WTC11 (cell line): ENCODE results near the gene BLZF1.

ENCODE experiments used
- JUN ChIP-seq: sonication (generic); formaldehyde crosslinking; IDR thresholded peaks from 2 replicates; pipeline ENCODE4 v1.8.0; 2023; ENCODE audit warnings: mild to moderate bottlenecking, missing genetic modification reagents
- NR2C2 ChIP-seq: sonication (generic); formaldehyde crosslinking; IDR thresholded peaks from 2 replicates; pipeline ENCODE4 v1.8.0; 2022; ENCODE audit warnings: mild to moderate bottlenecking, missing genetic modification reagents
- TF ChIP-seq, protein P1 (sequence below): sonication (generic); formaldehyde crosslinking; IDR thresholded peaks from 2 replicates; pipeline ENCODE4 v1.8.1; 2022; ENCODE audit warnings: low read depth, missing genetic modification reagents, borderline replicate concordance
- TF ChIP-seq, protein P2 (sequence below): sonication (generic); formaldehyde crosslinking; IDR thresholded peaks from 2 replicates; pipeline ENCODE4 v1.8.1; 2023; ENCODE audit warnings: mild to moderate bottlenecking, missing genetic modification reagents
- TF ChIP-seq, protein P3 (sequence below): fragments of 200-600 bp; IDR thresholded peaks from 2 replicates; pipeline ENCODE4 v1.8.0; 2022; ENCODE audit warnings: antibody characterized with exemption

DNA sequence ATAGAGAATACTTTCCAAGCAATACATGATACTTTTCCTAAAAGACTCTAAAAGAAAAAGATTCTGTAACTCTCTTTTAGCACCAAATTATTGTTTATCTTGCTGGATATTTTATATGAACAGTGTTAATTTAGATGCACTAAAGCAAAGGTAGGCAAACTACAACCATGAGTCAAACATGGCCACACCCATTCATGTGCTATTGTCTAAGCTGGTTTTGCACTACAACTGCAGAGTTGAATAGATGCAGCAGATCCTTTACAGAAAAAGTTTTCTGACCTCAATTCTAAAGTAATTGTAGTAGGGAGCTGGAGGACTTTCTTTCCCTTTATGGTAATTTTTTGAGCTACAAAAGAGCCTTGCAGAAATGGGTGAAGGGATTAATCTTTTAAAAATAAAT, 19.4 kb downstream of the BLZF1 start:
- TF ChIP-seq NR2C2 (no peak), JUN (CRISPR knock-in tag) (no peak)
- TF ChIP-seq, protein P1, sequence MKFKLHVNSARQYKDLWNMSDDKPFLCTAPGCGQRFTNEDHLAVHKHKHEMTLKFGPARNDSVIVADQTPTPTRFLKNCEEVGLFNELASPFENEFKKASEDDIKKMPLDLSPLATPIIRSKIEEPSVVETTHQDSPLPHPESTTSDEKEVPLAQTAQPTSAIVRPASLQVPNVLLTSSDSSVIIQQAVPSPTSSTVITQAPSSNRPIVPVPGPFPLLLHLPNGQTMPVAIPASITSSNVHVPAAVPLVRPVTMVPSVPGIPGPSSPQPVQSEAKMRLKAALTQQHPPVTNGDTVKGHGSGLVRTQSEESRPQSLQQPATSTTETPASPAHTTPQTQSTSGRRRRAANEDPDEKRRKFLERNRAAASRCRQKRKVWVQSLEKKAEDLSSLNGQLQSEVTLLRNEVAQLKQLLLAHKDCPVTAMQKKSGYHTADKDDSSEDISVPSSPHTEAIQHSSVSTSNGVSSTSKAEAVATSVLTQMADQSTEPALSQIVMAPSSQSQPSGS (CRISPR knock-in tag), result no peak
- TF ChIP-seq, protein P2, sequence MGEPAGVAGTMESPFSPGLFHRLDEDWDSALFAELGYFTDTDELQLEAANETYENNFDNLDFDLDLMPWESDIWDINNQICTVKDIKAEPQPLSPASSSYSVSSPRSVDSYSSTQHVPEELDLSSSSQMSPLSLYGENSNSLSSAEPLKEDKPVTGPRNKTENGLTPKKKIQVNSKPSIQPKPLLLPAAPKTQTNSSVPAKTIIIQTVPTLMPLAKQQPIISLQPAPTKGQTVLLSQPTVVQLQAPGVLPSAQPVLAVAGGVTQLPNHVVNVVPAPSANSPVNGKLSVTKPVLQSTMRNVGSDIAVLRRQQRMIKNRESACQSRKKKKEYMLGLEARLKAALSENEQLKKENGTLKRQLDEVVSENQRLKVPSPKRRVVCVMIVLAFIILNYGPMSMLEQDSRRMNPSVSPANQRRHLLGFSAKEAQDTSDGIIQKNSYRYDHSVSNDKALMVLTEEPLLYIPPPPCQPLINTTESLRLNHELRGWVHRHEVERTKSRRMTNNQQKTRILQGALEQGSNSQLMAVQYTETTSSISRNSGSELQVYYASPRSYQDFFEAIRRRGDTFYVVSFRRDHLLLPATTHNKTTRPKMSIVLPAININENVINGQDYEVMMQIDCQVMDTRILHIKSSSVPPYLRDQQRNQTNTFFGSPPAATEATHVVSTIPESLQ (CRISPR knock-in tag), result no peak
- TF ChIP-seq, protein P3, sequence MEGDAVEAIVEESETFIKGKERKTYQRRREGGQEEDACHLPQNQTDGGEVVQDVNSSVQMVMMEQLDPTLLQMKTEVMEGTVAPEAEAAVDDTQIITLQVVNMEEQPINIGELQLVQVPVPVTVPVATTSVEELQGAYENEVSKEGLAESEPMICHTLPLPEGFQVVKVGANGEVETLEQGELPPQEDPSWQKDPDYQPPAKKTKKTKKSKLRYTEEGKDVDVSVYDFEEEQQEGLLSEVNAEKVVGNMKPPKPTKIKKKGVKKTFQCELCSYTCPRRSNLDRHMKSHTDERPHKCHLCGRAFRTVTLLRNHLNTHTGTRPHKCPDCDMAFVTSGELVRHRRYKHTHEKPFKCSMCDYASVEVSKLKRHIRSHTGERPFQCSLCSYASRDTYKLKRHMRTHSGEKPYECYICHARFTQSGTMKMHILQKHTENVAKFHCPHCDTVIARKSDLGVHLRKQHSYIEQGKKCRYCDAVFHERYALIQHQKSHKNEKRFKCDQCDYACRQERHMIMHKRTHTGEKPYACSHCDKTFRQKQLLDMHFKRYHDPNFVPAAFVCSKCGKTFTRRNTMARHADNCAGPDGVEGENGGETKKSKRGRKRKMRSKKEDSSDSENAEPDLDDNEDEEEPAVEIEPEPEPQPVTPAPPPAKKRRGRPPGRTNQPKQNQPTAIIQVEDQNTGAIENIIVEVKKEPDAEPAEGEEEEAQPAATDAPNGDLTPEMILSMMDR, result no peak
